SK-N-DZ (cell line): ENCODE results near the gene ARHGAP26.
A peak's percentile ranks its signal among the peaks of the same experiment; 100 is the strongest.

Experiments used
- DNase-seq: peaks from one replicate; pipeline ENCODE4 v3.0.0-alpha.2; 2015; ENCODE audit warnings: low spot score

Gene ARHGAP26

DNA sequence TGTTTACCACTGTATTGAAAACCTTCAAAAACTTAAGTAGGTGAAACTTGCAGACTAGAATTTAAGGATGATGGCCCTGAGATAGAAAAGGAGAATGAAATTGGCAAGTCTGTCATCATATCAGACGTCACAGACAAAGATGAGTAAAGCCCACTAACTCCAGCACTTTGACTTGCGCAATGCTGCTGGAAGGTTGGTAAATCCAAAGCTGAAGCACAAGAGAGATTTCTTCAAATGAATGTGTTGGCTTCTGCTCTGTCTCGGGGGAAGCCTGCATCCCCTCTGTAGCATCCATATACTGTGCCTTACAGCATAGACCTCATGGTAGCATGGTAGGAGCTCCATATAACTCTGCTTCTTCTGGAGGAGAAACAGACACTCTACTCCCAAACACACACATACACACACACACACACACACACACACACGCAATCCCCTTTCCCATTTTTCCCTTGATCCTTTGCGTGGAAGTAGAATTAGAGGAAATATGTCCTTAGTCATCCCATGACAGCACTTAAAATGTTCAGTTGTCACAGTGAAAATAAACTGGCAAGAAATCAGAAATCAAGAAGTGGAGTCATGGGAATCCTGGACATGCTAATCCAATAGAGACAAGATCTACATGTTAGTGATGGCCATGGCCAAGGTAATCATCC, 391.8 kb downstream of the ARHGAP26 start:
- peak; percentile 18 for DNase-seq

DNA sequence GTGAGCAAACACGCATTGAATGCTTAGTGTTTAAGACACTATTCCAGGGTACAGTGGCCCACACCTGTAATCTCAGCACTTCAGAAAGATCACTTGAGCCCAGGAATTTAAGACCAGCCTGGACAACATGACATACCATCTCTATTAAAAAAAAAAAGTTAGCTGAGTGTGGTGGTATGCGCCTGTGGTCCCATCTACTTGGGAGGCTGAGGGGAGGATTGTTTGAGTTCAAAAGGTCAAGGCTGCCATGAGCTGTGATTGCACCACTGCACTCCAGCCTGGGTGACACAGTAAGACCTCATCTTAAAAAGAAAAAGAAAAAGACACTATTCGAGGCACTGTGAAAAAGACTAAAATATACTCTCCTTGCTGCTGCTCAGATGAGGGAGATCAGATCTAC, 392.6 kb downstream of the ARHGAP26 start:
- DNase-seq = no peak

DNA sequence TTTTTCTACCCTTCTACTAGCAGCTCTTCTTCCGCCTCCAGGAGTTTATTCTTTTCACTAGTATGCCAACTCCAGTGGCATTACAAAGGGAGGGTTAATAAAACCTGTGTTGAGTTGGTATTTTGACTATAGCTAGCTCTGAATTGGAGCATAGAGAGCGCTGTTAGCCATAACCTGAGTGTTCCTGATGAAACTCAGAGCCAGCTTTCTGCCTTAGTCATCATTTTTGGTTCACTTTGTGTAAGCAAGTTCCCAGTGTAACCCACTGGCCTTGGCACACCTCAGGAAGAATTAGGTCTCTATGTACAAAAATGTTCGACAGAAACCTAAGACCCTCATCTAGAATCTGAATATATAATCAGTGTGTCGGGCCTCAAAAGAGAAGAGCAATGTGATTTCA, 394.4 kb downstream of the ARHGAP26 start:
- no peak for DNase-seq

DNA sequence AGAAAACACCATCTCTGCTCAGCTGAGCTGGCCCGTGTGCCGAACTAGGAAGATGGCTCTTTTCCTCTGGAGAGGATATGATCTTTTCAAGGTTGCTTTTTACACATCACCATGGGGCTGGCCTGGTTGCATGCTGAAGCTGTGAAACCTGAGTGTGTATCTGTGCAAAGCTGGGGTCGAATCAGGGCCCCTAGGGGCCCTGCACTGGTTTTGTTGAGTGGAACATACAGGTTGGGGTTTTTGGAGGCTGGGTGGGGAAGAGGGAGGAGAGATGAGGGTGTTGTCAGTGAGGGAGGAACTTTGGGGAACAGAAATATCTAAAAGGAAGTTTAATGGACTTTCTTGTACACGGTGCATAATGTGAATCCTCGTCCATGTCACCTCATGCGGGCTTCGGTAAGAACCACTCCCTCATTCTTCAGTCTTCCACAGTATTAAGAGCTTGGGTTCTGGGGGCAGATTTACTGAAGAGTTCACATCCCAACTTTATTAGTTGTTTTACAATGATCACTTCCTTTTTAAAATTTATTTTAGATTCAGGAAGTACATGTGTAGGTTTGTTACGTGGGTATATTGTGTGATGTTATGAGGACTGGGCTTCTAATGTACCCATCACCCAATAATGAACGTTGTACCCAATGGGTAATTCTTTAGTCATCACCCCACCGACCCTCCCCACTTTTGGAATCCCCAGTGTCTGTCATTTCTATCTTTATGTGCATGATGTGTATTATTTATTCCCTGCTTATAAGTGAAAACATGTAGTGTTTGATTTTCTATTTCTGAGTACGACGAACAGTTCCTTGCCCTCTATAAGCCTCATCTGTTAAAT, 395.1 kb downstream of the ARHGAP26 start:
- no peak for DNase-seq

DNA sequence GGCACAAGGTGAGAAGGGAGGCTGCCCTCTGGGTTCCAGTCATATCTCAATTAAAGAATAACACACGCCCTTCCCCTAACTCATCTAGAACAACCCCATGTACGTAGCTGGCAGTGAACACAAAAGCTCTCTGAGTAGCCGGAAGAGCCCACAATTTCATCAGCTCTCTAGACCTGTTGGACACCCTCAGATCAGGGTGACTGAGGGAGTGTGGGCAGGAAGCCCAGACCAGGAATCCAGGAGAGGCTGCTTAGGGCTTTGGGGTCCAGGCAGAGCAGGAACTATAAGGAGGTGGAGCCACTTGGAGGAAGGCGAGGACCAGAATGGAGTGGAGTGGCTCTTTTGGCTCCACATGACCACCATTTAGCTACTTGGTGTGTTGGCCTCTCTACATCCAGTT, 395.9 kb downstream of the ARHGAP26 start:
- no peak for DNase-seq

DNA sequence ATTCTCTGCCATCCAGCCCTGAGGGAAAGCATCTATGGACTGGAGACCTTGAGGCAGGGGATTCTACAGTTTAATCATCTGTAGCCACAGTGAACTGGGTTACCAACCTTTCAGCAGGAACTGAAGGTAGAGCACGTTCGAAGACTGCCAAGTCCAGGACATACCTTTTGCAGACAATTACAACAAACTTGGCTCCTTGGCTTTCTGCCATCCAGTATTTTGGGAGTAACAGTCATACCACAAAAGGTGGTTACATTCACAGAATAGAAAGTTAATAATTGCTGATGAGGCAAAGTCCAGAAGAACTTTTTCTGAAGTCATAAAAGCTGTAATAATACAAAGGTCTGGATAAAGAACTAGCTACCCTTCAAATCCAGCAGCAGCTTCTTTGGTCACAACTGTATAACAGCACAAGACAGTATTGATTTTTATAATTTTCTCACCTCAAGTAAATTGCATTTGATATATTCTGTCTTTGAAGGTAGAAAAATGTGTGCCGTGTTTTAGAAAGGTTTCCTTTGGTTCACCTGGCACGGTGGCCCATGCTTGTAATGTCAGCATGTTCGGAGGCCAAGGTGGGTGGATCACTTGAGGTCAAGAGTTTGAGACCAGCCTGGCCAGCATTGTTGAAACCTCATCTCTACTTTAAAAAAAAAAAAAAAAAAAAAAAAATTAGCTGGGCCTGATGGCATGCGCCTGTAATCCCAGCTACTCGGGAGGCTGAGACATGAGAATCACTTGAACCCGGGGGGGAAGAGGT, 396.7 kb downstream of the ARHGAP26 start:
- DNase-seq = no peak

DNA sequence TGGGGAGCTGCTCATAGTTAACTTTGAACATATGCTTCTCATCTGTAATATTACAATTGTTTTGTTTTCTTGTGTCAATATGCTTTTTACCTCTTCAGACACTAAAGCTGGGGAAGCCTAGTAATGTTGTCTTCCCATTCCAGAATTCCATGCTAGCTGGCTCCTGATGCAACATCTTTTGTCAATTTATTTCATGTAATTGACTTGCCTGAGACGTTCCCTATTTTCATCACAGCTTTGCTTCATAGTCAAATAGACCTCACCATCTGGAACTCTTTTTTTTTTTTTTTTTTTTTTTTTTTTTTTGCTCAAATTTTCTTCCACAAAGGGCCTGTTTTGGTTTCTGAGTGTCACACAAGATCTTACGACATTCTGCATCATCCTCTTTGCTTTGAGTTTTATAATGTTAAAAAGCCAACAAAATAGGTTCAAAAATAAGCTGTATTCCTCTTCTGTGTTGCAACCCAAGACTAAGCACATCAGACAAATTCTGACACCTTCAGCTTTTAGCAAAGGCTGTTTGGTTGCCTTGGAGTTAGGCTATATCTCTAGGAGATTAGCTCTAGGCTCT, 398.1 kb downstream of the ARHGAP26 start:
- DNase-seq = no peak

DNA sequence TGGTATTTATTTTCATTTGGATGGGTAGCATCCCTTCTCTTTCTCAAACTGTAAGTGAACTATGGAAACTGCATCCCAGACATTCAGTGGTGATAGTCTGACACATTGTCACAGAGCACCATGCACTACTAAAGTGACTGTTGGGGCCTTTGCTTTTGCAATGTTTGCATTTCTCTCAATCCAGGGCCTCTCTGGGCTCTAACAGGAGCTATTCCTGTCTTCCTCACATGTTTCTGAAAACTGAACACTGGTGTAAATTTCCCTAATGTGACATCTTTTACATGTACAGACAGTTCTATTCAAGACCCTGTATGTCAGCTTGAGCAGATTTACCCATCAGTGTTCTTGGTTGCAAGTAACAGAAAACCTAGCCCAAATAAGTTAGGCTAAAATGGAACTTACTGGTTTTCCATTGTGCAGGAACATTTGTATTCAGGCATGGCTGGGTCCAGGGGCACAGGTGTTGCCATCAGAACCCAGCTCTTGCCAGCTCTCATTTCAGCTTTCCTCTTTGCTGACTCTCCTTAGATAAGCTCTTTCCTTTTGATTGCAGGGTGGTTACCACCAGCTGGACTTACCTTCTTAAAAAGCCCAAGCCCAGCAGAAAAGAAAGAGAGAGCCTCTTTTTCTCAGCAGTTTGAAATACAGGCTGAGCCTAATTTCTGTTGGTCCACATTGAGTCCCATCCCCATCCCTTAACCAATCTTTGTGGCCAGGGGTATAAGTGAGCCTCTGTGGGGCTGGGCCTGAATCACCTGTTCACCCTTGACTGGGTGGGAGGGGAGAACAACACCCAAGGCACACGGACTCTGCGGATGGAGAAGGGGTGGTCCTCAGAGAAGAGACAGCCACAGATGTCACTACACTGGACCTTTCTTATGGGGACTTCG, 399.0 kb downstream of the ARHGAP26 start:
- no peak for DNase-seq

DNA sequence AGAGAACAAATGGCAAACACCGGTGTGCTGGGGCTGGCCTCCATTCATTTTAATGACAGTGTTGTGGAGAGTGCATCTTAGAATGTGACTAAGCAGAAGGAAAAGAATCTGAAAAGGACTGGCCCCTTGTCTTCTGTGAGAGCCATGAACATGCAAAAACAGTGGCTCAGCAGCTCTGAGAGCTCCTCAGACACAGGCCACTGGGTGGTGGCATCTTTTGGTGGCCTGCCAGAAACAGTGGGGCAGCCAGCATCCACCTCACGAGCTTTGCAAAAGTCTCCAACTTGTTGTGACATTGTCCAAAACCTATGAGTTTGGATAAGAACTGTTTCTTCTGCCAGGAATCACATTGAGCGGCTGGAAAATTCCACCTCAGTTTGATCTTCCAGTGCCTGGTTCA, 399.9 kb downstream of the ARHGAP26 start:
- no peak for DNase-seq

DNA sequence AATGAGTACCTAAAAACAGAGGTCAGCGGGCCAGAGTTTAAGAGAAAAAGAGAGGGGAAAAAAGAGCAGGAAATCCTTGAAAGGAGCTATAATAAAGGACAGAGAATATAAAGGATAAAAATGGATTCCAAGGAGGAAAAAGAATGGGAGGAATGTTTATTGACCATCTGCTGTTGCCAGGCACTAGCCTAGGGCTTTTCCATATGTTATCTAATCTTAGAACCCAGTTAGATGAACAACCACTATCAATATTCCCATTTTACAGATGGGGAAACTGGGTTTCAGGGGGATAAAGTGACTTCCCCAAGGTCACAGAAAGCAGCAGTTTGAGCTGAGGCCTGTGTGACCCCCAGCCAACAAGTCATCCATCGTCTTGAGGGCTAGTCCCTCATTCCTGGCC, 400.8 kb downstream of the ARHGAP26 start:
- DNase-seq = no peak

DNA sequence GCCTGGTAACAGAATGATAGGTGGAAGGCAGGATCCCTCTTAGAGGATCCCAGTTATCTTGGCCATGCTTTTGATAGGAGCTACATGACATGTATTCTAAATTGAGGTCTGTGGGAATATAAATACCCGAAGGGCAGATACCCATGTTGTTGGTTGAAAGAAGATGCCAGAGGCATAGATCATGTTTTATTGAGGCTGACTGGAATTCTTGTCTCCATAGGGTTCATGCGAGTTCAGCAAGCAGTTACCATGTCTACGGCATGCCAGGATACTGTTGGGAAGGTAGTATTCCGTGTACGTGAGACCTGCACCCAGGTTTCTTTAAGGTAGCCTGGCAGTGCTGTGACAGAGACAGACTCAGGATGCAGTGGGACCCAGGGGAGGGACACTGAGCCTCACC, 402.6 kb downstream of the ARHGAP26 start:
- no peak for DNase-seq

DNA sequence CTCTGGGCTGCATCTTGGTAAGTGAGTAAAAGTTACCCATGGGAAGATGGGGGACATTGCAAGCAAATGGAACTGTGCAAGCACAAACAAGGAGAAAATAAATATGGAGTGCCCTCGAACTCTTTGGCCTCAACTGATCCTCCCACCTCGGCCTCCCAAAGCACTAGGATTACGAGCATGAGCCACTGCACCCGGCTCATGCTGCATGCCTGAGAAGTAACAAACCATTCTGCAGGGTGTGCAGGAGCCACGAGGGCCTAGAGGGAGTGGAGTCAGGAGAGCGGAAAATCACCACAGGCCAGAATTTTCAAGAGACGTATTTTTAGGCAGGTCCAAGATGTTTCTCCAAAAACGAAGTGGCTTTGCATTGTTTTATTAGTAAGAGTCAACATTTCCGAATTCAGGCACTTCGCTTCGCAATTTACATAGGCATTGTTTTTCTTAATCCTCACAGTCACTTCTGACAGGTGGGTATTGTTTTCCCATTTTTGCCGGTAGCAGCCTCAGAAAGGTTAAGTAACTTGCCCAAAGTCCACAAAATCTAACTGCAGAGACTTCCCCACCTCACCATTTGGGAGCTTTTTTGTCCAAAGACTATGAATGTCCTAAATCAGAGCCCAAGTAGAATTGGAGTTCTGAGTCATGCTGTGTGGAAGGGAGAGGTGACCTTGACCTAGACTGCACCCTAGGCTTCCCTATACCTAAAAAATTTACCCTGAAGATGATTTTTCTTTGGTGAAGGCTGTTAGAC, 403.1 kb downstream of the ARHGAP26 start:
- DNase-seq = no peak

DNA sequence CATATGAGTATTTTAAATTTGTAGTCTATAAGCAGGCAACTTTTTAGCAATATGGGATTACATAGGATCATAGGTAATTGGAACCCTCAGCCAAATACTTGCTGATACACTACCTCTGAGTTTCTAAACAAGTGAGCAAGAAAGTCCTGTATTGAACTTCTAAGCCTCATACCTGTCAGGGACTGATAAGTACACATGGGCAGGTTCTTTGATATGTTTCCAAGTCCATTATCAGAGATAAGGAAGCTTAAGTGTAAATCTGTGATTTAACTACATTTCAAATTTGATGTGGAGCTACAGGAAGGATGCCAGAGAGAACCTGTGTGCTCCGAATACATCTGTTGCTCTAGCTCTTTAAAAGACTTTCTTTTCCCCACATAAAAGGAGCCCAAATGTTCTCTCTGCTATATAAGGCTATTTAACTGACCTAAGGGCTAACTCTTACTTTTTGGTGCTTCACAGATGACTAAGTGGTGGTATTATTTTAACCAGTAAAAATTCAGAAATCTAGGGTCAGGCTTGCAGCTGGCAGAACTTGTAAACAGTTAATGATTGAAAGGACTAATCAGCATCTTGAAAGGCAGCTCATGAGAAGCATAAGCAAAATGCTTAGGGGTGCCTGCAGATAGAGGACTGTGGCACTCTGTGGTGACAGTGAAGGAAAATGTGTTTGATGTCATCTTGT, 404.7 kb downstream of the ARHGAP26 start:
- DNase-seq = no peak

DNA sequence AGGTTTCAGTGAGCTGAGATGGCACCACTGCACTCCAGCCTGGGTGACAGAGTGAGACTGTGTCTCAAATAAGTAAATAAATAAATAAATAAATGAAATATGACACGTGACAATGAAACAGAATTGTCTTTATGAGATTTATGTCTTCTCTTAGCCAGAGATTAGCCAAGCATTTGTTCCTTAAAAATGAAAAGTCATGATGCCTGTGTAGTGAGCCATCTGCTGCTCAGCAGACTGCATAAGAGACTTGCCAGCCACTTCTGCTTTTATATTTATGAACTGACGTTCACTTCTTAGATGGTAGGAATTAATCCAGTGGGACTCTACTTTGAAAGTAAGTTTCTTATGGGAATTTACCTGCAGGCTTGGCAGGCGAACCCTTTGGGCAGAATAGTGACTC, 405.9 kb downstream of the ARHGAP26 start:
- no peak for DNase-seq

DNA sequence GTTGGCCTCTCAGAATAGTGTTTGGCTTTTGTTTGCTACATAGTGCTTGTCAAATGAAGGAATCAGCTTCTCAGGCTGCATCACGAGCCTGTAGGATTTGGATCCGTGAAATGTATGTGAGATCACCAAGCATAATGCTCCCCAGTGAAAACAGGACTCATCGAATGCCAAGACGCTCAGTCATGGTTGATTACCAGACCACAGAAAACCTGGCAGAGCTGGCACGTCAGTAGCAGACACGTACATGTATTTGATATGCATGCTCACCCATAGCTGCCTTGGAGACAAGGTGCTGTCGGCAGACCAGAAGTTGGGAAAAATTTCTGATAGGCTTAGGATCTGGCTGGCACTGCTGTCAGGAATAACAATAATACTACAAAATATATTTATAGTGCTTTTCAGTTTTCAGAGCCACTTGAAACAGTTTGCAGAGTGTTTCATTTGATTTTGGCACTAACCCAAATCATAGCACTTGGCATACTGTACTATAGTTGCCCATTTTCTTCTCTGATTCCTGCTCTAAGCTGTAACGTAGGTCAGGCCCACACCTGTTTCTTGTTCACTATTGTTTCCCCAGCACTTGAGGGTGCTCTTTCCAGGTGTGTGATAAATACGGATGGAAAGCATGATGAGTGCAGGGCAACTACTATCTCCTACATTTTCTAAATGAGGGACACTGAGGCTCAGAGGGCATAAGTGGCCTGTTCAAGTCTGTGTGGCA, 407.2 kb downstream of the ARHGAP26 start:
- DNase-seq = no peak

DNA sequence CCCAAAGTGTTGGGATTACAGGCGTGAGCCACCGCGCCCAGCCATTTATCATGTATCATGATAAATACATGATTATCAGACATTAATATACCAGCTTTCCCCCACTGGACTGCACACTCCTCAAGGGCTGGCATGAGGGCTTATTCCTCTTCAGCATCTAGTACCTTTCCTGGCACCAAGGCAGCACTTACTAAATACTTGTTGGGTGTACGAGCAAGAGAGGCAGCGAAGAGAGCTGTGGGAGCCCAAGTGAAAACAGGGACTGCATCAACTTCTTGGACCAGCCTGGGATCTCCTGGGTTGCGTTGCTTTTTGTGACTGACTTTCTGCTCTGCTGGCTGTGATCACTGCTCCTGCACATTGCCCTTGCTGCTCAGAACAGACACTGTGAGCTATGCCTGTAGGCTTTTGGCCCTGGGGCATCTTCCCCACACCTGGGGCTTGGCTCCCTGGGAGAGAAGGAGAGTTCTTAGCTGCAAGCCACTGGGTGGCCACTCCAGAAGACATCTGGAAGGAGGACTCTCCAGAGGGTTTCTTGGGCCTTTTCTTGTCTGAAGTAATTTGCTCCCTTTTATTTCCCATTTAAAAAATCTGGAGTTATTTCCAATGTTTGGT, 409.1 kb downstream of the ARHGAP26 start:
- no peak for DNase-seq

DNA sequence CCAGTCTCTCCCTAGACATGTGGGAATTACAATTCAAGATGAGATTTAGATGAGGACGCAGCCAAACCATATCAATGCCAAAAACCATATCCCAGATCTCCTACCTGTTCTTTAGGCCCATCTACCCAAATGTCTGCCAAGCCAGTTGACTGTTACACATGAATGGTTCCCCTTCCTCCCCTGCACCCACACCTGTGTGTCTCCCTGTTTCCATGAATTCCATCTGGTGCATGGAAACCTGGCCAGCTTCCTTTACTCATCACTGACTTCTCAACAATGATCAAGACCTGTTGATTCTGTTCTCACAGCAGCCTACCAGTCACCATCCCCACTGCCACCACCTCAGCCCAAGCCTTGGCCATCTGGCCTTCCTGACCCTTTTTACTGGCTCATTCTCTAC, 410.6 kb downstream of the ARHGAP26 start:
- no peak for DNase-seq

DNA sequence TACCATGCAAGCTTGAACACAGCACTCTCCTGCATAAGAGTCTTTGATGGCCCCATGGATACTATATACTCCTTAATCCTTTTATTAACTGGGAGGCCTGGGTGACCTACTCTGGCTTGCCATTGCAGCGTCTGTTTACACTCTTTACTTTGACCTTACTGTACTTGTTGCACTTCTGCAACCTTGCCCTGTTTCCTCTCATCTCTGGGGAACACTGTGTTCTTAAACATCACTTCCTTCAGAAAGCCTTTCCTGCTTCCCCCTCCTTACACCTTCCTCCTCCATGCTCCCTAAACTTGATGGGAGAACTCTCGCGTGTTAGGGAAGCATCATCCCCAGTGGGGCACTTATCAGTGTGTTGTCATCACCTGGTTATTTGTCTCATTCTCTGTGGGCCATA, 411.0 kb downstream of the ARHGAP26 start:
- no peak for DNase-seq

DNA sequence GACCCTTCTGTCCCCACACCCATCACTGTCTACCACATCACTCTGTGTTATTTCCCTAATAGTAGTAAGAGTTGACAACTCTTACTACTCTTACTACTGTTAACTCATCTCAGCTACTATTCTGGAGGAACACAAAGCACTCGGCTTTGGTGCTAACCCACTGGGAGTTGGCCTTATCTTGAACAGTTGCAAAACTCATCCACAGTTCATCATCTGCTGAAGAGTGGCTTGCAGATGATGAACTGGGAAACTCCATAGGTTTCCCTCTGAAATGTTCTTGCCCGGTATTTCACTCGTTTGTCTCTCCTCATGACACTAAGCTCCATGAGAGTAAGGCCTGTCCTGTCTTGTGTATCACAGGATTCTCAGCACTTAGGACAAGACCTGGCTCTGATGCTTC, 411.9 kb downstream of the ARHGAP26 start:
- DNase-seq = no peak
